WTC11 (cell line): Measurements from ENCODE around the gene PPM1M. TPM values are rescaled to one million over a fixed set of nuclear protein-coding genes. Genes with fewer than 3 reads are reported as not detected.
A peak's percentile ranks its signal among the peaks of the same experiment; 100 is the strongest.

Source experiments
- ATAC-seq: fragments of 200-7000 bp; cut with Tn5 transposase; 2 replicates; pipeline ENCODE4 v1.10.0; 2021; ENCODE audit warnings: mild to moderate bottlenecking, moderate library complexity
- CTCF ChIA-PET: fragments of 300-600 bp; sonication (Branson Sonifier 250); formaldehyde crosslinking; loops from one replicate; lab custom pipeline; 2021; ENCODE audit warnings: antibody characterized with exemption; lab: Charles Lee
- POLR2A ChIA-PET: fragments of 350-600 bp; sonication (Branson Sonifier 250); formaldehyde crosslinking; loops from one replicate; lab custom pipeline; 2021; ENCODE audit warnings: antibody characterized with exemption; lab: Charles Lee
- DNase-seq: peaks from one replicate; pipeline ENCODE4 v3.0.0; 2021; ENCODE audit warnings: low spot score
- H3K27ac Mint-ChIP-seq: 2 replicates; pipeline ENCODE4 v1.8.0; 2021; ENCODE audit warnings: mixed read lengths
- H3K27me3 Mint-ChIP-seq: 2 replicates; pipeline ENCODE4 v1.8.0; 2021; ENCODE audit warnings: low read depth, mild to moderate bottlenecking, moderate library complexity, mixed read lengths
- H3K36me3 Mint-ChIP-seq: 2 replicates; pipeline ENCODE4 v1.8.0; 2021; ENCODE audit warnings: mixed read lengths
- H3K4me1 Mint-ChIP-seq: 2 replicates; pipeline ENCODE4 v1.8.0; 2022; ENCODE audit warnings: mixed read lengths
- H3K4me3 Mint-ChIP-seq: 2 replicates; pipeline ENCODE4 v1.8.0; 2021; ENCODE audit warnings: mild to moderate bottlenecking, moderate library complexity, mixed read lengths
- H3K9me3 Mint-ChIP-seq: 2 replicates; pipeline ENCODE4 v1.8.0; 2021; ENCODE audit warnings: mixed read lengths
- AFF4 ChIP-seq: sonication (generic); formaldehyde crosslinking; IDR thresholded peaks from 2 replicates; pipeline ENCODE4 v1.8.1; 2023; ENCODE audit warnings: mild to moderate bottlenecking, missing genetic modification reagents, borderline replicate concordance
- ATF6 ChIP-seq: sonication (generic); formaldehyde crosslinking; IDR thresholded peaks from 2 replicates; pipeline ENCODE4 v1.8.1; 2023; ENCODE audit warnings: mild to moderate bottlenecking, missing genetic modification reagents
- CBFB ChIP-seq: sonication (generic); formaldehyde crosslinking; IDR thresholded peaks from 2 replicates; pipeline ENCODE4 v1.8.1; 2022; ENCODE audit warnings: mild to moderate bottlenecking, low read depth, missing genetic modification reagents
- CREB1 ChIP-seq: sonication (generic); formaldehyde crosslinking; IDR thresholded peaks from 2 replicates; pipeline ENCODE4 v1.8.0; 2023; ENCODE audit warnings: mild to moderate bottlenecking, missing genetic modification reagents
- ETV6 ChIP-seq: sonication (generic); formaldehyde crosslinking; IDR thresholded peaks from 2 replicates; pipeline ENCODE4 v1.8.1; 2022; ENCODE audit warnings: mild to moderate bottlenecking, missing genetic modification reagents
- HMGXB4 ChIP-seq: sonication (generic); formaldehyde crosslinking; IDR thresholded peaks from 2 replicates; pipeline ENCODE4 v1.8.1; 2023; ENCODE audit warnings: mild to moderate bottlenecking, moderate library complexity, missing genetic modification reagents
- JAZF1 ChIP-seq: fragments of 250-450 bp; sonication (Bioruptor Pico); IDR thresholded peaks from 2 replicates; pipeline ENCODE4 v1.9.0; 2021; ENCODE audit warnings: moderate library complexity, mild to moderate bottlenecking, inconsistent platforms
- MAX ChIP-seq: sonication (generic); formaldehyde crosslinking; IDR thresholded peaks from 2 replicates; pipeline ENCODE4 v1.8.0; 2022; ENCODE audit warnings: mild to moderate bottlenecking, missing genetic modification reagents
- MYBL2 ChIP-seq: sonication (generic); formaldehyde crosslinking; IDR thresholded peaks from 2 replicates; pipeline ENCODE4 v1.8.1; 2023; ENCODE audit warnings: mild to moderate bottlenecking, moderate library complexity, missing genetic modification reagents
- RELA ChIP-seq: sonication (generic); formaldehyde crosslinking; IDR thresholded peaks from 2 replicates; pipeline ENCODE4 v1.8.1; 2022; ENCODE audit warnings: missing genetic modification reagents, mild to moderate bottlenecking, borderline replicate concordance
- SMAD4 ChIP-seq: sonication (generic); formaldehyde crosslinking; IDR thresholded peaks from 2 replicates; pipeline ENCODE4 v1.8.0; 2022; ENCODE audit warnings: mild to moderate bottlenecking, missing genetic modification reagents
- ZNF281 ChIP-seq: sonication (generic); formaldehyde crosslinking; IDR thresholded peaks from 2 replicates; pipeline ENCODE4 v1.8.0; 2023; ENCODE audit warnings: mild to moderate bottlenecking, missing genetic modification reagents
- ZNF317 ChIP-seq: sonication (generic); formaldehyde crosslinking; IDR thresholded peaks from 2 replicates; pipeline ENCODE4 v1.8.1; 2023; ENCODE audit warnings: low read depth, mild to moderate bottlenecking, moderate library complexity, missing genetic modification reagents, borderline replicate concordance
- ZNF512 ChIP-seq: sonication (generic); formaldehyde crosslinking; IDR thresholded peaks from 2 replicates; pipeline ENCODE4 v1.8.1; 2022; ENCODE audit warnings: missing genetic modification reagents, borderline replicate concordance
- total RNA-seq: library from RNA; stranded (reverse); gene quantifications from 3 replicates; pipeline ENCODE4 v1.2.3, GENCODE V29; 2021

The PPM1M gene
- total RNA-seq, 1 experiment from 2014 or later, result 7.0 TPM

- CTCF ChIA-PET, result interaction anchor here (0.7 to 7.5 kb wide), 13 partner anchors 9 to 101 kb away, joined by 3 to 74 read pairs (median 4); partner anchors contain the start of gene WDR82
These were observed 51.9 kb downstream of the PPM1M start for GRCh38 chr3:52297242-52298148.

More at GRCh38 chr3:52297242-52298148, 51.9 kb downstream of the PPM1M start:
- POLR2A ChIA-PET, result interaction anchor here (2.0 kb wide), 1 partner anchor 19 kb away, joined by 6 read pairs; the partner anchor contains the start of gene WDR82
- H3K4me3 Mint-ChIP-seq, result no peak overlapping the region; the same call in 1 of the 2 replicates
- H3K27me3 Mint-ChIP-seq, result no peaks in the 10 kb centered on the region
- no peaks in the 10 kb centered on the region for H3K9me3 Mint-ChIP-seq
- peak overlapping the region; percentile 22; the same call in 1 of the 2 replicates for H3K27ac Mint-ChIP-seq
- DNase-seq, result no peak
- ATAC-seq, result no peak
- H3K4me1 Mint-ChIP-seq, result peaks cover 18% of the 10 kb centered on the region
- H3K36me3 Mint-ChIP-seq, result no peaks in the 10 kb centered on the region
- TF ChIP-seq ZNF281 (CRISPR knock-in tag), result no peak
- no peak for TF ChIP-seq MAX
- no peak for TF ChIP-seq AFF4
- no peak for TF ChIP-seq RELA (CRISPR knock-in tag)
- TF ChIP-seq ZNF512 (CRISPR knock-in tag), result no peak
- TF ChIP-seq MYBL2 (CRISPR knock-in tag), result no peak
- no peak for TF ChIP-seq JAZF1 (CRISPR knock-in tag)
- TF ChIP-seq CREB1 (CRISPR knock-in tag), result no peak
- TF ChIP-seq HMGXB4, result no peak
- TF ChIP-seq ZNF317, result no peak
- no peak for TF ChIP-seq CBFB (CRISPR knock-in tag)
- no peak for TF ChIP-seq SMAD4 (CRISPR knock-in tag)
- no peak for TF ChIP-seq ETV6
- TF ChIP-seq ATF6 (CRISPR knock-in tag), result no peak
